Measurements from ENCODE around the gene DGKD. TPM values are rescaled to one million over a fixed set of nuclear protein-coding genes. Genes with fewer than 3 reads are reported as not detected.

DGKD gene
- total RNA-seq, result 4.2 and 4.9 TPM in 2 replicates

GRCh38 chr2:233353769-233354499 lies at the start of gene DGKD:
Gene DGKD, plus strand, starts transcription at chr2:233354494. Its CDS starts 25 bp downstream, at chr2:233354519.

DNA sequence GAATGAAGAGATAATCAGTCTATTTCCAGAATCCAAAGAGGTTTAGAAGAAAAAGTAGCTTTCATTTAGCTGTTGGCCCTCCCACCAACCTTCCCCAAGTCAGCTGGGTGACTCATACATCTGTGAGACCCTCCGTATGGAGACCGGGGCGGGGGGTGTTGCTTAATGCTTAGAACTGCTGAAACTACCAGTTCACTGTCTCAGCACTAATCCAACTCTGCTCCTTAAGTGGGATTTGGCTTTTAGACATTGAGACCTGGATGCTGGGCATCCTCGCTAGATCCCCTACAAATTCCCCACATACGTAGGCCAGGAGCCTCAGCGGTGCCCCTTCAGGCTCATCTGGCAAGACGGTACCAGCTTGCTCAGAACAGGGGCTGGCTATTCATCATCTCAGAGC lies 46.7 kb upstream of the DGKD start, which contains the start of gene SAG:
TSS of gene SAG (plus strand) at position 252 of the 400 bp plus-strand sequence. CDS start 1,374 bp downstream, outside the sequence.

Other genes starting within 250 kb of the DGKD start
- gene ATG16L1, start 102.8 kb upstream of the DGKD start, total RNA-seq, result 16.6 and 27.1 TPM in 2 replicates
- not detected in 2 replicates for gene SAG, start 46.7 kb upstream of the DGKD start, total RNA-seq
- 34.1 and 36.2 TPM in 2 replicates for gene USP40, start 212.3 kb downstream of the DGKD start, total RNA-seq

Data from hair follicular keratinocyte (primary cell).